BLaER1 (cell line): ENCODE data around the gene TMEM141.
A peak's percentile ranks its signal among the peaks of the same experiment; 100 is the strongest.
"Not testable (repeated sequence)": the region's sequence is repeated elsewhere in the genome, so short reads cannot be mapped to it uniquely, and the experiment has no call there.

Experiments
- H3K27ac ChIP-seq: shearing (Covaris generic); formaldehyde crosslinking; 2 replicates; pipeline ENCODE4 v1.8.1; 2022
- H3K27me3 ChIP-seq: shearing (Covaris generic); formaldehyde crosslinking; 2 replicates; pipeline ENCODE4 v1.8.1; 2022
- H3K36me3 ChIP-seq: shearing (Covaris generic); formaldehyde crosslinking; 2 replicates; pipeline ENCODE4 v1.8.1; 2022
- H3K4me1 ChIP-seq: shearing (Covaris generic); formaldehyde crosslinking; 2 replicates; pipeline ENCODE4 v1.8.1; 2022
- H3K4me2 ChIP-seq: shearing (Covaris generic); formaldehyde crosslinking; 2 replicates; pipeline ENCODE4 v1.8.1; 2022
- H3K4me3 ChIP-seq: shearing (Covaris generic); formaldehyde crosslinking; 2 replicates; pipeline ENCODE4 v1.8.1; 2022
- H3K9ac ChIP-seq: shearing (Covaris generic); formaldehyde crosslinking; 2 replicates; pipeline ENCODE4 v1.8.1; 2022
- H3K9me3 ChIP-seq: shearing (Covaris generic); formaldehyde crosslinking; 2 replicates; pipeline ENCODE4 v1.8.1; 2022
- H4K20me1 ChIP-seq: shearing (Covaris generic); formaldehyde crosslinking; 2 replicates; pipeline ENCODE4 v1.8.1; 2022
- Cebpa-rat ChIP-seq: shearing (Covaris generic); IDR thresholded peaks from 2 replicates; pipeline ENCODE4 v1.8.1; 2022

Gene TMEM141

GRCh38 chr9:136799854-136800657 lies 8.9 kb downstream of the TMEM141 start:
- Histone ChIP-seq H3K27me3 (peaks cover 8% of the 10 kb centered on the region), H3K9me3 (no peaks in the 10 kb centered on the region), H4K20me1 (peaks cover 10% of the 10 kb centered on the region), H3K4me2 (peak overlapping the region; percentile 95), H3K4me1 (peaks cover 59% of the 10 kb centered on the region), H3K9ac (peak overlapping the region; percentile 57), H3K27ac (peak overlapping the region; percentile 64; the same call in 1 of the 2 replicates), H3K36me3 (peaks cover 19% of the 10 kb centered on the region), H3K4me3 (peak overlapping the region; percentile 62)
- TF ChIP-seq Cebpa-rat = no peak

DNA sequence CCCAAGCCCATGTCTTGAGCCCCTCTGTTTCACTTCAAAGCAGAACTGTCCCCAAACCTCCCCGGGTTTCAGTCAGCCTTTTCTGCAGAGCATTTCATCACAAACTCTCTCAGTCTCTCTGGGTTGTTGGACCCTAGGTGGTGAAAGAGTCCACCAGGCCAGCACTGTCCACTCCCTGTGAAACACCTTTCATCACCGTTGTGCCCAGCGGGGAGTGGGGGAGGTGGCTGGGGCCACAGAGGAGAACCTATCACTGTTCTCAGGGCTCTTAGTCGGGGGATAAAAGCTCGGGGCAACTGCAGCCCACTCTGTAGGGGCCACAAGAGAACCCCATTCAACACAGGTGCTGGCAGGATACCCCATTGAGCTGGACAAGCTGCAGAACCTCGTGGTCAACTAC lies 11.2 kb downstream of the TMEM141 start:
- no peak overlapping the region; the same call in 1 of the 2 replicates for H3K4me2 ChIP-seq
- TF ChIP-seq Cebpa-rat = no peak

DNA sequence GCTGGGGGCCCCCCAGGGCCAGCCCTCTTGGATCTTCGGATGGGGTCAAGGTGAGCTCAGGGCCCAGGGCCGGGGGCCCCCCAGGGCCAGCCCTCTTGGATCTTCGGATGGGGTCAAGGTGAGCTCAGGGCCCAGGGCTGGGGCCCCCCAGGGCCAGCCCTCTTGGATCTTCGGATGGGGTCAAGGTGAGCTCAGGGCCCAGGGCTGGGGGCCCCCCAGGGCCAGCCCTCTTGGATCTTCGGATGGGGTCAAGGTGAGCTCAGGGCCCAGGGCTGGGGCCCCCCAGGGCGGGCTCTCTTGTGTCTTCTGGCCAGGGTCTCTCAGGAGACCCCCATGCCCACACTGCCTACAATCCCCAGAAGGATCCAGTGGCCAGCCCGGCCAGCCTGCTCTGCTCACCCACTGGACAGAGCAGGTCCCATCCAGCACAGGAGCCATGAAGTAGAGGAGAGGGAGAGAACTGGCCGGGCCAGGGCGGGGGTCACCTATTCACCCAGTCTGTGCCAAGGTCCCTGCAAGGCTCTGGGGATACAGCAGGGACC lies 11.9 kb downstream of the TMEM141 start:
- H3K9ac ChIP-seq, H3K9me3 ChIP-seq, H3K4me3 ChIP-seq, H3K27me3 ChIP-seq, H3K4me2 ChIP-seq, H3K27ac ChIP-seq: not testable (repeated sequence)
- Histone ChIP-seq H3K4me1 (peaks cover 58% of the 10 kb centered on the region), H3K36me3 (peaks cover 36% of the 10 kb centered on the region), H4K20me1 (peaks cover 13% of the 10 kb centered on the region)

More for the DNA sequence above, 11.2 kb downstream of the TMEM141 start:
- Histone ChIP-seq H4K20me1 (peaks cover 10% of the 10 kb centered on the region), H3K27ac (no peak overlapping the region), H3K9me3 (no peaks in the 10 kb centered on the region), H3K36me3 (peaks cover 36% of the 10 kb centered on the region), H3K9ac (peak overlapping the region; percentile 24; the same call in 1 of the 2 replicates), H3K4me1 (peaks cover 59% of the 10 kb centered on the region), H3K27me3 (peaks cover 8% of the 10 kb centered on the region), H3K4me3 (no peak overlapping the region)

- Histone ChIP-seq H3K4me1 (peaks cover 55% of the 10 kb centered on the region), H4K20me1 (peaks cover 17% of the 10 kb centered on the region), H3K9ac (no peak overlapping the region), H3K27ac (no peak overlapping the region), H3K4me2 (no peak overlapping the region), H3K4me3 (no peak overlapping the region), H3K36me3 (peaks cover 36% of the 10 kb centered on the region), H3K9me3 (no peaks in the 10 kb centered on the region), H3K27me3 (peaks cover 7% of the 10 kb centered on the region)
- no peak for TF ChIP-seq Cebpa-rat
Measured at GRCh38 chr9:136803551-136804508, 12.7 kb downstream of the TMEM141 start.

- Histone ChIP-seq H3K27ac (no peak overlapping the region), H3K4me1 (peaks cover 55% of the 10 kb centered on the region), H3K9me3 (no peaks in the 10 kb centered on the region), H3K27me3 (no peaks in the 10 kb centered on the region), H3K4me2 (no peak overlapping the region), H3K4me3 (no peak overlapping the region), H3K9ac (no peak overlapping the region), H3K36me3 (peaks cover 40% of the 10 kb centered on the region), H4K20me1 (peaks cover 22% of the 10 kb centered on the region)
- no peak for TF ChIP-seq Cebpa-rat
Measured at GRCh38 chr9:136804509-136805206, 13.5 kb downstream of the TMEM141 start.

GRCh38 chr9:136805207-136805740 lies 14.1 kb downstream of the TMEM141 start:
- Histone ChIP-seq H3K4me2 (no peak overlapping the region), H3K27ac (no peak overlapping the region), H3K36me3 (peaks cover 46% of the 10 kb centered on the region), H3K9ac (no peak overlapping the region), H3K27me3 (no peaks in the 10 kb centered on the region), H3K4me1 (peaks cover 59% of the 10 kb centered on the region), H3K4me3 (no peak overlapping the region), H4K20me1 (peaks cover 28% of the 10 kb centered on the region), H3K9me3 (no peaks in the 10 kb centered on the region)
- no peak for TF ChIP-seq Cebpa-rat

DNA sequence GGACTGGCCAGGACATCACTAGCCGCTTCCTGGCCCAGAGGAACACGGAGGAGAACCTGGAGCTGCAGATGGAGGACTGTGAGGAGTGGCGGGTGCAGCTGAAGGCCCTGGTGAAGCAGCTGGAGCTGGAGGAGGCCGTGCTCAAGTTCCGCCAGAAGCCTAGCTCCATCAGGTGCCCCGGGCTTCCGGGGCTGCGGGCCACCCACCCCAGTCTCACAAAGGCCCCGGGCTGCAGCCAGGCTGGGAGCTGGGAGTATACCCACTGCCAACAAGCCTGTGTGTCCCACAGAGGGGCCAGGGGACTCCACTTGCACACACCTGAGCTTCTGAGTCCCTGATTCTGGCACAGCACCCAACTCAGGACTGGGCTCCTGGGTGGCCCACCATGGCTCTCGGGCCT lies 14.9 kb downstream of the TMEM141 start:
- no peak for TF ChIP-seq Cebpa-rat
- peak overlapping the region; percentile 97 for H3K4me2 ChIP-seq
- H3K9ac ChIP-seq = peak overlapping the region; percentile 99; the same call in 1 of the 2 replicates

GRCh38 chr9:136806631-136807201 lies 15.6 kb downstream of the TMEM141 start:
- peak overlapping the region; percentile 99 for H3K9ac ChIP-seq
- peak overlapping the region; percentile 98 for H3K27ac ChIP-seq
- peaks cover 60% of the 10 kb centered on the region for H3K36me3 ChIP-seq
- peaks cover 60% of the 10 kb centered on the region for H3K4me1 ChIP-seq
- H3K9me3 ChIP-seq = no peaks in the 10 kb centered on the region
- peak overlapping the region; percentile 97 for H3K4me2 ChIP-seq
- H3K27me3 ChIP-seq = no peaks in the 10 kb centered on the region
- no peak for TF ChIP-seq Cebpa-rat
- peak overlapping the region; percentile 100 for H3K4me3 ChIP-seq
- H4K20me1 ChIP-seq = peaks cover 38% of the 10 kb centered on the region

More for the DNA sequence above, 14.9 kb downstream of the TMEM141 start:
- peaks cover 31% of the 10 kb centered on the region for H4K20me1 ChIP-seq
- peaks cover 54% of the 10 kb centered on the region for H3K36me3 ChIP-seq
- no peaks in the 10 kb centered on the region for H3K27me3 ChIP-seq
- H3K4me1 ChIP-seq = peaks cover 60% of the 10 kb centered on the region
- no peaks in the 10 kb centered on the region for H3K9me3 ChIP-seq
- no peak overlapping the region for H3K27ac ChIP-seq
- H3K4me3 ChIP-seq = no peak overlapping the region
